HCT116 (cell line): ENCODE measurements around the gene ZNF746. TPM values are rescaled to one million over a fixed set of nuclear protein-coding genes. Genes with fewer than 3 reads are reported as not detected.

Experiments used
- ATAC-seq: fragments of 200-7000 bp; cut with Tn5 transposase; 2 replicates; pipeline ENCODE4 v1.9.1; 2020; ENCODE audit warnings: mild to moderate bottlenecking, moderate library complexity
- BruUV-seq: library from RNA; stranded (reverse); fragments of 400-500 nt; replicated peaks from 2 replicates; lab custom pipeline; 2021; lab: Mats Ljungman, UMichigan
- CTCF ChIA-PET: fragments of 300-600 bp; sonication (Branson Sonifier 250); formaldehyde crosslinking; loops from one replicate; lab custom pipeline; 2021; ENCODE audit warnings: antibody characterized with exemption; lab: Charles Lee
- POLR2A ChIA-PET: fragments of 300-600, 350-600 bp; sonication (Branson Sonifier 250); formaldehyde crosslinking; loops from one replicate; lab custom pipeline; 2021; ENCODE audit warnings: antibody characterized with exemption; lab: Charles Lee
- RAD21 ChIA-PET, 2 experiments: fragments of 300-600 bp; sonication (Branson Sonifier 250); formaldehyde crosslinking; loops; one replicate each; lab custom pipeline; 2023; ENCODE audit warnings: low total read pairs in 2 of 2; ENCODE audit not compliant: uncharacterized antibody in 2 of 2, unreplicated experiment in 2 of 2, low non-redundant PET in 1 of 2; lab: Charles Lee
- DNase-seq: peaks from one replicate; pipeline ENCODE4 v3.0.0-alpha.2; 2010; ENCODE audit warnings: low read depth, low spot score
- H2AFZ ChIP-seq: fragments of 200-600 bp; shearing (Covaris generic), sonication (generic); 2 replicates; pipeline ENCODE4 v1.6.1; 2017; ENCODE audit warnings: low read depth, mixed run types, mixed read lengths, antibody characterized with exemption, low read length; ENCODE audit not compliant: poor library complexity, severe bottlenecking
- H3K27ac ChIP-seq: 2 replicates; pipeline ENCODE4 v1.5.1; 2012; ENCODE audit warnings: low read depth, low read length
- H3K27me3 ChIP-seq: fragments of 200-600 bp; sonication (generic); 2 replicates; pipeline ENCODE4 v1.6.1; 2016; ENCODE audit warnings: mixed run types, low read length, mixed read lengths; ENCODE audit not compliant: insufficient read depth
- H3K36me3 ChIP-seq, 2 experiments: fragments of 200-500 bp in 1 of 2; fragments of 200-600 bp in 1 of 2; sonication (Bioruptor generic) in 1 of 2; sonication (generic) in 1 of 2; 2 replicates each; pipeline versions ENCODE4 v1.5.1 to v1.6.1; 2014 to 2016; ENCODE audit warnings: low read length in 2 of 2, inconsistent platforms in 1 of 2, mixed read lengths in 1 of 2, mixed run types in 1 of 2; ENCODE audit not compliant: insufficient read depth in 2 of 2, control insufficient read depth in 1 of 2
- H3K4me1 ChIP-seq, 2 experiments: fragments of 200-600 bp in 1 of 2; sonication (generic) in 1 of 2; 2 replicates each; pipeline versions ENCODE4 v1.5.1 to v1.6.1; 2012 to 2017; ENCODE audit warnings: low read length in 2 of 2, inconsistent platforms in 1 of 2, mild to moderate bottlenecking in 1 of 2, mixed read lengths in 1 of 2, mixed run types in 1 of 2, moderate library complexity in 1 of 2; ENCODE audit not compliant: insufficient read depth in 2 of 2, control insufficient read depth in 1 of 2
- H3K4me2 ChIP-seq: fragments of 200-600 bp; sonication (generic); 2 replicates; pipeline ENCODE4 v1.6.1; 2017; ENCODE audit warnings: mixed run types, low read length, mixed read lengths
- H3K4me3 ChIP-seq, 2 experiments: fragments of 200-600 bp in 1 of 2; sonication (generic) in 1 of 2; replicated peaks in 1 of 2; 2 replicates each; pipeline ENCODE4 v1.5.1; 2011 to 2016; ENCODE audit warnings: low read length in 2 of 2, control low read depth in 1 of 2, low read depth in 1 of 2, mild to moderate bottlenecking in 1 of 2, mixed read lengths in 1 of 2, mixed run types in 1 of 2
- H3K79me2 ChIP-seq: fragments of 200-600 bp; sonication (generic); 2 replicates; pipeline ENCODE4 v1.6.1; 2017; ENCODE audit warnings: mild to moderate bottlenecking, mixed run types, low read length, moderate library complexity, mixed read lengths; ENCODE audit not compliant: insufficient read depth
- H3K9ac ChIP-seq: fragments of 200-600 bp; sonication (generic); 2 replicates; pipeline ENCODE4 v1.6.1; 2016; ENCODE audit warnings: low read length, mixed read lengths
- H3K9me2 ChIP-seq: fragments of 200-600 bp; sonication (generic), shearing (Covaris generic); 2 replicates; pipeline ENCODE4 v1.6.1; 2017; ENCODE audit warnings: mixed run types, mild to moderate bottlenecking, moderate library complexity; ENCODE audit not compliant: insufficient read depth
- H3K9me3 ChIP-seq, 2 experiments: fragments of 200-500 bp in 1 of 2; fragments of 200-600 bp in 1 of 2; sonication (Bioruptor generic) in 1 of 2; sonication (generic) in 1 of 2; 2 replicates each; pipeline ENCODE4 v1.6.1; 2014 to 2017; ENCODE audit warnings: low read length in 2 of 2, mixed read lengths in 2 of 2, inconsistent platforms in 1 of 2, low read depth in 1 of 2, mild to moderate bottlenecking in 1 of 2, mixed run types in 1 of 2, moderate library complexity in 1 of 2; ENCODE audit not compliant: control insufficient read depth in 1 of 2, insufficient read depth in 1 of 2
- H4K20me1 ChIP-seq: fragments of 200-600 bp; sonication (generic), shearing (Covaris generic); 2 replicates; pipeline ENCODE4 v1.6.1; 2017; ENCODE audit warnings: mixed run types, mild to moderate bottlenecking, moderate library complexity; ENCODE audit not compliant: insufficient read depth
- CBX3 ChIP-seq: IDR thresholded peaks from 2 replicates; pipeline ENCODE4 v1.6.1; 2012; ENCODE audit warnings: low read depth
- CEBPB ChIP-seq: IDR thresholded peaks from 2 replicates; pipeline ENCODE4 v1.6.1; 2012; ENCODE audit warnings: low read depth
- ELF1 ChIP-seq: IDR thresholded peaks from 2 replicates; pipeline ENCODE4 v1.6.1; 2012; ENCODE audit warnings: low read depth, borderline replicate concordance
- FOSL1 ChIP-seq: IDR thresholded peaks from 2 replicates; pipeline ENCODE4 v1.6.1; 2012; ENCODE audit warnings: low read depth
- JUND ChIP-seq: IDR thresholded peaks from 2 replicates; pipeline ENCODE4 v1.6.1; 2012
- REST ChIP-seq: IDR thresholded peaks from 2 replicates; pipeline ENCODE4 v1.6.1; 2012; ENCODE audit warnings: low read depth
- ZBTB33 ChIP-seq: IDR thresholded peaks from 2 replicates; pipeline ENCODE4 v1.6.1; 2011; ENCODE audit warnings: mild to moderate bottlenecking, low read length, moderate library complexity; ENCODE audit not compliant: insufficient replicate concordance; ENCODE audit errors: extremely low read depth
- ZFX ChIP-seq: fragments of 450-650 bp; IDR thresholded peaks from 2 replicates; pipeline ENCODE4 v1.6.1; 2017
- ZNF274 ChIP-seq: fragments of 200-500 bp; sonication (Bioruptor generic); IDR thresholded peaks from 2 replicates; pipeline ENCODE4 v1.6.1; 2014; ENCODE audit warnings: mild to moderate bottlenecking, low read depth, low read length, inconsistent platforms
- intact Hi-C: fragments of 100-400 bp; cut with micrococcal nuclease; formaldehyde crosslinking; loops from 2 replicates; pipeline ENCODE4 v1.10.0; 2022
- total RNA-seq: library from RNA; stranded (reverse); gene quantifications from one replicate; pipeline ENCODE4 v1.2.1, GENCODE V29; 2021; ENCODE audit not compliant: unreplicated experiment

Gene ZNF746
- total RNA-seq, 1 experiment from 2014 or later, result 18.7 TPM

DNA sequence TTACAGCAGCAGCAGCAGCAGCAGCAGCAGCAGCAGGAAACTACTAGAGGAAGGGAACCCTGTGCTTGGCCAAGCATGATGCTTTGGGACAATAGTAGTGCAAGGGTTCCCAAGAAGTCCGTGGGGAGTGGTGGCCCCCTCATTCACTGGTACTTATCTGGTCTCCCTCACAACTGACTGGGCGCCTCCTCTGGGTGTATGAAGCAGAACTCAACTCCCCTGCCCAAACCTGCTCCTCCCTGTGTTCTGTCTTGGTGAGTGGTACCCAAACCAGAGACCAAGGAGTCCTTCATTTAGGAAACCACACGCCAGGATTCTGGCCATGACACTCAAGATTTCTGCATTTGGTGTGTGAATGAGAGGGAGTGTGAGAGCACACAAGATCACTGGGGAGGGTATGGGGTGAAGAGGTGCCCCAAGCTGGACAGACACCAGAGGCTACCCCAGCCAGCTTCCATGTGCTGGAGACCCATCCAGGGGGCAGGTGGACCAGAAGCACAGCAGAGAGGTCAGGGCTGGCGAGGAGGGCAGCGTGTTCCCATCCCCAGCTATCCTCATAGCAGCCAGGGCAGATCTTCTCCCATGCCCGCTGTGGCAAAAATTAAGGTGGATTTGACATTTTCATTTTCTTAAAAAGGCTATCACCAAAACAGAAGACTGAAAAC lies 26.2 kb downstream of the ZNF746 start:
- ChIA-PET POLR2A (no interaction called here), CTCF (no interaction called here), RAD21 (no interaction called here)
- ATAC-seq (no peak), DNase-seq (no peak)
- Histone ChIP-seq H3K9me3 (peaks cover 0 to 3% of the 10 kb centered on the region in 2 experiments; a peak in 1 of 4 replicates), H3K4me3 (no peak overlapping the region), H3K9me2 (no peaks in the 10 kb centered on the region), H3K4me2 (no peak overlapping the region), H2AFZ (no peak overlapping the region), H3K27me3 (no peaks in the 10 kb centered on the region), H3K79me2 (no peaks in the 10 kb centered on the region; the same call in 1 of the 2 replicates), H3K36me3 (peaks cover 11 to 24% of the 10 kb centered on the region in 2 experiments), H4K20me1 (no peaks in the 10 kb centered on the region), H3K4me1 (no peaks in the 10 kb centered on the region), H3K27ac (no peak overlapping the region), H3K9ac (no peak overlapping the region)
- BruUV-seq, result no TSS peak
- intact Hi-C loops, result no loop called here
- TF ChIP-seq ZBTB33 (no peak), FOSL1 (no peak), ZNF274 (no peak), REST (no peak), JUND (no peak), ZFX (no peak), CBX3 (no peak), ELF1 (no peak), CEBPB (no peak)
